Common myeloid progenitor, CD34-positive (primary cell): ENCODE measurements around the gene NAA60.
"Not testable (repeated sequence)": the region's sequence is repeated elsewhere in the genome, so short reads cannot be mapped to it uniquely, and the experiment has no call there.

Source experiments
- CTCF ChIA-PET: fragments of 350-600 bp; sonication (Branson Sonifier 250); formaldehyde crosslinking; loops from one replicate; lab custom pipeline; 2021; ENCODE audit warnings: antibody characterized with exemption; lab: Charles Lee
- POLR2A ChIA-PET: fragments of 350-600 bp; sonication (Branson Sonifier 250); formaldehyde crosslinking; loops from one replicate; lab custom pipeline; 2021; ENCODE audit warnings: antibody characterized with exemption; lab: Charles Lee
- DNase-seq, 3 donors: peaks; one replicate each; pipeline versions ENCODE4 v3.0.0 to v3.0.0-alpha.2; 2013
- H3K27ac ChIP-seq, 2 experiments: 1 replicate in 1 of 2; 2 replicates in 1 of 2; pipeline ENCODE4 v1.7.0; 2013; ENCODE audit warnings: inconsistent platforms in 2 of 2, low read length in 2 of 2, mild to moderate bottlenecking in 2 of 2, low read depth in 1 of 2, moderate library complexity in 1 of 2; ENCODE audit not compliant: severe bottlenecking in 2 of 2, insufficient read depth in 1 of 2, poor library complexity in 1 of 2
- H3K27me3 ChIP-seq, 5 experiments: replicated peaks in 2 of 5; 1 replicate in 3 of 5; 2 replicates in 2 of 5; pipeline versions ENCODE4 v1.6.1 to v1.7.0; 2013; ENCODE audit warnings: low read length in 4 of 5, mild to moderate bottlenecking in 2 of 5, moderate library complexity in 2 of 5, inconsistent platforms in 1 of 5; ENCODE audit not compliant: insufficient read depth in 5 of 5, control insufficient read depth in 4 of 5
- H3K36me3 ChIP-seq, 4 experiments: 1 replicate in 2 of 4; 2 replicates in 2 of 4; pipeline versions ENCODE4 v1.6.1 to v1.7.0; 2013; ENCODE audit warnings: low read length in 3 of 4, control low read depth in 1 of 4, mild to moderate bottlenecking in 1 of 4; ENCODE audit not compliant: control insufficient read depth in 4 of 4, insufficient read depth in 4 of 4
- H3K4me1 ChIP-seq, 4 experiments: 1 replicate in 3 of 4; 2 replicates in 1 of 4; pipeline versions ENCODE4 v1.6.1 to v1.7.1; 2013; ENCODE audit warnings: low read length in 3 of 4, mild to moderate bottlenecking in 3 of 4, control low read depth in 1 of 4, inconsistent platforms in 1 of 4, moderate library complexity in 1 of 4; ENCODE audit not compliant: control insufficient read depth in 4 of 4, insufficient read depth in 4 of 4; ENCODE audit errors: control extremely low read depth in 1 of 4
- H3K4me3 ChIP-seq, 7 experiments: 1 replicate in 4 of 7; 2 replicates in 3 of 7; pipeline versions ENCODE4 v1.5.1 to v1.7.0; 2013; ENCODE audit warnings: mild to moderate bottlenecking in 7 of 7, low read length in 6 of 7, moderate library complexity in 6 of 7, inconsistent platforms in 2 of 7, low read depth in 2 of 7, control low read depth in 1 of 7; ENCODE audit not compliant: insufficient read depth in 4 of 7, control insufficient read depth in 1 of 7; ENCODE audit errors: extremely low read depth in 1 of 7
- H3K9me3 ChIP-seq, 5 experiments: 1 replicate in 4 of 5; 2 replicates in 1 of 5; pipeline versions ENCODE4 v1.6.1 to v1.7.1; 2013; ENCODE audit warnings: low read length in 4 of 5, mild to moderate bottlenecking in 2 of 5, inconsistent platforms in 1 of 5, low read depth in 1 of 5, moderate library complexity in 1 of 5; ENCODE audit not compliant: control insufficient read depth in 4 of 5, insufficient read depth in 2 of 5; ENCODE audit errors: control extremely low read depth in 1 of 5
- WGBS: methylation state at CpG from one replicate; pipeline ENCODE4 v1.1.5; 2013; ENCODE audit not compliant: insufficient coverage; 5-methylcytosine and 5-hydroxymethylcytosine counted together

The NAA60 gene

GRCh38 chr16:3474870-3475269 is 31.4 kb downstream of the NAA60 start:
- DNase-seq, POLR2A ChIA-PET, H3K4me1 ChIP-seq, H3K27me3 ChIP-seq, H3K27ac ChIP-seq, H3K9me3 ChIP-seq, H3K4me3 ChIP-seq: not testable (repeated sequence)
- 80% methylated on average over 1 of the region's 7 CpGs for WGBS
- CTCF ChIA-PET: interaction anchor here (0.9 kb wide), 1 partner anchor 9 kb away, joined by 4 read pairs; no protein-coding TSS in a partner anchor
- peaks cover 0 to 42% (median 17%) of the 10 kb centered on the region in 4 experiments for H3K36me3 ChIP-seq

- Histone ChIP-seq H3K27ac (no peak overlapping the region), H3K9me3 (no peaks in the 10 kb centered on the region), H3K4me1 (no peaks in the 10 kb centered on the region), H3K4me3 (no peak overlapping the region), H3K27me3 (no peaks in the 10 kb centered on the region), H3K36me3 (peaks cover 0 to 42% (median 18%) of the 10 kb centered on the region in 4 experiments)
- 96% methylated on average over 26 of the region's 29 CpGs for WGBS
- POLR2A ChIA-PET: interaction anchor here (0.5 kb wide), 1 partner anchor 976 kb away, joined by 3 read pairs; no protein-coding TSS in a partner anchor
- CTCF ChIA-PET: interaction anchor here (0.8 kb wide), 1 partner anchor 15 kb away, joined by 3 read pairs; no protein-coding TSS in a partner anchor
- no peak for DNase-seq
Measured at GRCh38 chr16:3475604-3476375, 32.3 kb downstream of the NAA60 start.

- peaks cover 0 to 46% (median 21%) of the 10 kb centered on the region in 4 experiments for H3K36me3 ChIP-seq
Measured at GRCh38 chr16:3476409-3476808, 32.9 kb downstream of the NAA60 start.

GRCh38 chr16:3478242-3478925 is 34.9 kb downstream of the NAA60 start:
- 97% methylated on average over 8 of the region's 11 CpGs for WGBS
- no peak for DNase-seq
- no peaks in the 10 kb centered on the region for H3K9me3 ChIP-seq
- ChIA-PET CTCF (interaction anchor here (1.2 kb wide), 1 partner anchor 8 kb away, joined by 3 read pairs; no protein-coding TSS in a partner anchor), POLR2A (no interaction called here)
- no peaks in the 10 kb centered on the region for H3K4me1 ChIP-seq
- H3K27ac ChIP-seq: no peak overlapping the region
- no peak overlapping the region for H3K4me3 ChIP-seq
- H3K36me3 ChIP-seq: peaks cover 0 to 54% (median 32%) of the 10 kb centered on the region in 4 experiments
- H3K27me3 ChIP-seq: no peaks in the 10 kb centered on the region

More at GRCh38 chr16:3476409-3476808, 32.9 kb downstream of the NAA60 start:
- Histone ChIP-seq H3K4me3 (no peak overlapping the region), H3K27me3 (no peaks in the 10 kb centered on the region), H3K4me1 (no peaks in the 10 kb centered on the region), H3K9me3 (no peaks in the 10 kb centered on the region), H3K27ac (no peak overlapping the region)
- ChIA-PET POLR2A (interaction anchor here (0.5 kb wide), 1 partner anchor 975 kb away, joined by 3 read pairs; no protein-coding TSS in a partner anchor), CTCF (interaction anchor here (0.8 kb wide), 1 partner anchor 16 kb away, joined by 3 read pairs; no protein-coding TSS in a partner anchor)
- WGBS: no CpG with 5 or more reads among the region's 3 CpGs
- no peak for DNase-seq

GRCh38 chr16:3479654-3480216 is 36.3 kb downstream of the NAA60 start:
- H3K9me3 ChIP-seq: no peaks in the 10 kb centered on the region
- ChIA-PET POLR2A (no interaction called here), CTCF (no interaction called here)
- H3K27ac ChIP-seq: no peak overlapping the region
- peaks cover 7 to 61% (median 44%) of the 10 kb centered on the region in 4 experiments for H3K36me3 ChIP-seq
- 97% methylated on average over 11 of the region's 12 CpGs for WGBS
- H3K4me1 ChIP-seq: no peaks in the 10 kb centered on the region
- no peaks in the 10 kb centered on the region for H3K27me3 ChIP-seq
- no peak for DNase-seq
- no peak overlapping the region for H3K4me3 ChIP-seq

GRCh38 chr16:3480901-3481695 is 37.6 kb downstream of the NAA60 start:
- no peak overlapping the region for H3K27ac ChIP-seq
- ChIA-PET POLR2A (interaction anchor here (0.6 kb wide), 1 partner anchor 13 kb away, joined by 5 read pairs; no protein-coding TSS in a partner anchor), CTCF (no interaction called here)
- no peak overlapping the region for H3K4me3 ChIP-seq
- WGBS: 95% methylated on average over 16 of the region's 18 CpGs
- no peaks in the 10 kb centered on the region for H3K4me1 ChIP-seq
- H3K27me3 ChIP-seq: no peaks in the 10 kb centered on the region
- no peaks in the 10 kb centered on the region for H3K9me3 ChIP-seq
- no peak for DNase-seq
- H3K36me3 ChIP-seq: peaks cover 10 to 68% (median 55%) of the 10 kb centered on the region in 4 experiments
